GM12892 (cell line): ENCODE results near the gene CNGB1.

Experiments used
- POLR2A ChIP-seq: IDR thresholded peaks from 2 replicates; pipeline ENCODE4 v1.6.1; 2011; ENCODE audit warnings: low read depth, low read length, control low read depth
- POLR2AphosphoS5 ChIP-seq: IDR thresholded peaks from 2 replicates; pipeline ENCODE4 v1.6.1; 2011; ENCODE audit warnings: low read depth, low read length, control low read depth
- TAF1 ChIP-seq: IDR thresholded peaks from 2 replicates; pipeline ENCODE4 v1.6.1; 2011; ENCODE audit warnings: low read depth, mild to moderate bottlenecking, control low read depth, low read length, borderline replicate concordance

DNA sequence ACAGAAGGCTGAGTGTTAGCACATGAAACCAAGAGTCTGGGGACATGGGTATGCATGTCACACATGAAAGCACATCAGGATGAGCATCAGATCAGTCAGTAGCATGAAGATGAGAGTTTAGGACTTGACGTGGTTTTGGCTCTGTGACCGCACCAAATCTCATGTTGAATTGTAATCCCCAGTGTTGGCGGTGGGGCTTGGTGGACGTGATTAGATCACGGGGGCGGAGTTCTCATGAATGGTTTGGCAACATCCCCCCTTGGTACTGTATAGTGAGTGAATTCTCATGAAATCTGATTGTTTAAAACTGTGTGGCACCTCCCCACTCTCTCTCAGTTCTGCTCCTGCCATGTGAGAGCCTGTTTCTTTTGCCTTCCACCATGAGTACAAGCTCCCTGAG lies 46.4 kb downstream of the CNGB1 start:
- TF ChIP-seq POLR2A (no peak), TAF1 (no peak), POLR2AphosphoS5 (no peak)
